H9 (cell line): Measurements from ENCODE around the gene GTF2H3. TPM values are rescaled to one million over a fixed set of nuclear protein-coding genes. Genes with fewer than 3 reads are reported as not detected.

Experiments
- DNase-seq: peaks from one replicate; pipeline ENCODE4 v3.0.0-alpha.2; 2017
- H2AFZ ChIP-seq: one replicate; pipeline ENCODE4 v1.6.1; 2013; ENCODE audit warnings: mild to moderate bottlenecking, low read length, control low read depth, moderate library complexity
- H2AK5ac ChIP-seq: 2 replicates; pipeline ENCODE4 v1.6.1; 2013; ENCODE audit warnings: low read length, control low read depth, mixed read lengths; ENCODE audit not compliant: insufficient read length
- H2BK120ac ChIP-seq: one replicate; pipeline ENCODE4 v1.6.1; 2013; ENCODE audit warnings: low read depth, mild to moderate bottlenecking, low read length, control low read depth, inconsistent platforms; ENCODE audit not compliant: poor library complexity, severe bottlenecking
- H2BK12ac ChIP-seq: 2 replicates; pipeline ENCODE4 v1.6.1; 2013; ENCODE audit warnings: low read length, control low read depth, mixed read lengths, low read depth; ENCODE audit not compliant: insufficient read length
- H2BK15ac ChIP-seq: 2 replicates; pipeline ENCODE4 v1.6.1; 2013; ENCODE audit warnings: low read depth, low read length, control low read depth
- H2BK20ac ChIP-seq: one replicate; pipeline ENCODE4 v1.6.1; 2013; ENCODE audit warnings: low read depth, mild to moderate bottlenecking, low read length, control low read depth, inconsistent platforms; ENCODE audit not compliant: poor library complexity, severe bottlenecking
- H2BK5ac ChIP-seq: 2 replicates; pipeline ENCODE4 v1.6.1; 2013; ENCODE audit warnings: low read length, control low read depth, mixed read lengths; ENCODE audit not compliant: insufficient read length
- H3K14ac ChIP-seq: 2 replicates; pipeline ENCODE4 v1.6.1; 2013; ENCODE audit warnings: low read length, control low read depth; ENCODE audit not compliant: insufficient read depth
- H3K18ac ChIP-seq: 2 replicates; pipeline ENCODE4 v1.6.1; 2013; ENCODE audit warnings: low read depth, mild to moderate bottlenecking, mixed read lengths, low read length, control low read depth; ENCODE audit not compliant: insufficient read length
- H3K23ac ChIP-seq: 2 replicates; pipeline ENCODE4 v1.6.1; 2013; ENCODE audit warnings: low read length, control low read depth, mixed read lengths, low read depth; ENCODE audit not compliant: insufficient read length
- H3K23me2 ChIP-seq: 2 replicates; pipeline ENCODE4 v1.6.1; 2013; ENCODE audit warnings: low read depth, mild to moderate bottlenecking, mixed read lengths, low read length, control low read depth; ENCODE audit not compliant: insufficient read length, poor library complexity, severe bottlenecking
- H3K27ac ChIP-seq: 2 replicates; pipeline ENCODE4 v1.5.1; 2013; ENCODE audit warnings: low read length, control low read depth, mixed read lengths, low read depth; ENCODE audit not compliant: insufficient read length
- H3K27me3 ChIP-seq: 2 replicates; pipeline ENCODE4 v1.6.1; 2013; ENCODE audit warnings: low read length, control low read depth, inconsistent platforms; ENCODE audit not compliant: insufficient read depth
- H3K4ac ChIP-seq: 2 replicates; pipeline ENCODE4 v1.6.1; 2013; ENCODE audit warnings: low read depth, mild to moderate bottlenecking, control low read depth, inconsistent platforms, low read length, moderate library complexity
- H3K4me1 ChIP-seq: 2 replicates; pipeline ENCODE4 v1.6.1; 2013; ENCODE audit warnings: low read length, control low read depth, inconsistent platforms; ENCODE audit not compliant: insufficient read depth
- H3K4me2 ChIP-seq: 2 replicates; pipeline ENCODE4 v1.6.1; 2013; ENCODE audit warnings: low read length, control low read depth, mixed read lengths; ENCODE audit not compliant: insufficient read length, insufficient read depth
- H3K56ac ChIP-seq: 2 replicates; pipeline ENCODE4 v1.6.1; 2013; ENCODE audit warnings: low read depth, mild to moderate bottlenecking, mixed read lengths, low read length, control low read depth; ENCODE audit not compliant: insufficient read length
- H3K79me1 ChIP-seq: 2 replicates; pipeline ENCODE4 v1.6.1; 2013; ENCODE audit warnings: low read depth, mild to moderate bottlenecking, moderate library complexity, low read length, control low read depth, inconsistent platforms; ENCODE audit not compliant: insufficient read depth, poor library complexity, severe bottlenecking
- H3K79me2 ChIP-seq: 2 replicates; pipeline ENCODE4 v1.6.1; 2013; ENCODE audit warnings: low read length, control low read depth, inconsistent platforms; ENCODE audit not compliant: insufficient read depth
- H3K9ac ChIP-seq: 2 replicates; pipeline ENCODE4 v1.6.1; 2013; ENCODE audit warnings: low read length, control low read depth, mixed read lengths; ENCODE audit not compliant: insufficient read length; ENCODE audit errors: extremely low read depth
- H3K9me3 ChIP-seq: one replicate; pipeline ENCODE4 v1.6.1; 2013; ENCODE audit warnings: low read depth, low read length, inconsistent platforms; ENCODE audit not compliant: control insufficient read depth
- H3T11ph ChIP-seq: one replicate; pipeline ENCODE4 v1.6.1; 2013; ENCODE audit warnings: mild to moderate bottlenecking, low read length, control low read depth, inconsistent platforms
- H4K20me1 ChIP-seq: one replicate; pipeline ENCODE4 v1.6.1; 2013; ENCODE audit not compliant: control insufficient read depth, insufficient read length, insufficient read depth
- H4K5ac ChIP-seq: 2 replicates; pipeline ENCODE4 v1.6.1; 2013; ENCODE audit warnings: low read depth, mild to moderate bottlenecking, mixed read lengths, low read length, control low read depth; ENCODE audit not compliant: insufficient read length
- H4K8ac ChIP-seq: replicated peaks from 2 replicates; pipeline ENCODE4 v1.6.1; 2013; ENCODE audit warnings: low read length, control low read depth, mixed read lengths, low read depth; ENCODE audit not compliant: insufficient read length
- H4K91ac ChIP-seq: 2 replicates; pipeline ENCODE4 v1.6.1; 2013; ENCODE audit warnings: low read depth, mild to moderate bottlenecking, moderate library complexity, mixed read lengths, low read length, control low read depth; ENCODE audit not compliant: insufficient read length
- H3K27ac Mint-ChIP-seq, 3 experiments: 2 replicates in 2 of 3; 3 replicates in 1 of 3; pipeline ENCODE4 v1.8.0; 2020 to 2021; ENCODE audit warnings: mixed read lengths in 3 of 3, mild to moderate bottlenecking in 1 of 3, moderate library complexity in 1 of 3
- H3K27me3 Mint-ChIP-seq: 2 replicates; pipeline ENCODE4 v1.8.0; 2021; ENCODE audit warnings: low read depth, mild to moderate bottlenecking, moderate library complexity, mixed read lengths
- H3K36me3 Mint-ChIP-seq, 3 experiments: 2 replicates in 2 of 3; 3 replicates in 1 of 3; pipeline ENCODE4 v1.8.0; 2020 to 2021; ENCODE audit warnings: low read depth in 3 of 3, mixed read lengths in 3 of 3; ENCODE audit not compliant: insufficient read depth in 1 of 3
- H3K4me1 Mint-ChIP-seq, 2 experiments: 2 replicates each; pipeline ENCODE4 v1.8.0; 2020; ENCODE audit warnings: mixed read lengths in 2 of 2
- H3K4me3 Mint-ChIP-seq, 2 experiments: 2 replicates in 1 of 2; 3 replicates in 1 of 2; pipeline ENCODE4 v1.8.0; 2020 to 2021; ENCODE audit warnings: mild to moderate bottlenecking in 2 of 2, mixed read lengths in 2 of 2, moderate library complexity in 1 of 2
- H3K9me3 Mint-ChIP-seq, 2 experiments: 2 replicates in 1 of 2; 3 replicates in 1 of 2; pipeline ENCODE4 v1.8.0; 2020; ENCODE audit warnings: mild to moderate bottlenecking in 2 of 2, mixed read lengths in 2 of 2, moderate library complexity in 1 of 2
- WGBS: extraction: QIAGEN DNeasy Blood & Tissue Kit; methylation state at CpG from one replicate; pipeline ENCODE4 v1.1.7; 2013; ENCODE audit warnings: missing lambda C conversion rate, low lambda C conversion rate, mixed read lengths; ENCODE audit not compliant: insufficient read length; ENCODE audit errors: extremely low coverage; 5-methylcytosine and 5-hydroxymethylcytosine counted together
- total RNA-seq: library from RNA; stranded (reverse); gene quantifications from 2 replicates; pipeline ENCODE4 v1.2.1, GENCODE V29; 2021
- TF ChIP-seq, protein P1 (sequence below): fragments of 200-600 bp; sonication (generic); conservative IDR thresholded peaks from 3 replicates; pipeline ENCODE4 v1.8.0; 2021; ENCODE audit warnings: antibody characterized with exemption, mild to moderate bottlenecking

The GTF2H3 gene
- total RNA-seq, 1 experiment from 2014 or later, result 39.2 TPM

DNA sequence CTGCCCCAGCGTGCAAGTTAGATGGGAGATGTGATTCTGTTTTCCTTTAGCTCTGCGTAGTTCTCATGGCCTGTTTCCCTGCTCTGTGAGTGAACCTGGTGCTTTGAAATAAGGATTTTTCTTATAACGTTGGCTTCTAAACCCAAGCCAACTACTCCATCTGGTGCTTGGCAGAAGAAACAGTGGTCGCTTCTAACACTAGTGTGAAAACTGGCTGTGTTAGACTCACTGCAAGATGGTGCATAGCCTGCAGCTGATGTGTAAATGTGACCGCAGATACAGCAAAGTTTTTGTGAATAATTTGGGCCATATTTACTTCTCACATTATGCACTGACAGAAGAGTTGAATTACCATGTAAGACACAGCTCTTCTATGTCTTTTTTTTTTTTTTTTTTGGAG lies 12.2 kb downstream of the GTF2H3 start:
- Histone ChIP-seq H3K4me1 (no peaks in the 10 kb centered on the region), H3K56ac (no peak overlapping the region), H4K8ac (no peak overlapping the region), H3K9ac (no peak overlapping the region), H4K5ac (no peak overlapping the region), H3K23me2 (no peaks in the 10 kb centered on the region), H2AK5ac (no peak overlapping the region), H3K4ac (no peak overlapping the region), H2BK20ac (no peak overlapping the region), H4K20me1 (no peaks in the 10 kb centered on the region), H3K14ac (no peak overlapping the region), H3K27me3 (no peaks in the 10 kb centered on the region), H3K18ac (no peak overlapping the region), H3K9me3 (no peaks in the 10 kb centered on the region), H2BK15ac (no peak overlapping the region), H4K91ac (no peak overlapping the region), H3K79me2 (no peaks in the 10 kb centered on the region), H2BK120ac (no peak overlapping the region), H2AFZ (no peak overlapping the region), H3K27ac (no peak overlapping the region), H3T11ph (no peak overlapping the region), H3K79me1 (no peaks in the 10 kb centered on the region), H3K4me2 (no peak overlapping the region), H2BK5ac (no peak overlapping the region), H3K23ac (no peak overlapping the region), H2BK12ac (no peak overlapping the region)
- H3K9me3 Mint-ChIP-seq, result no peaks in the 10 kb centered on the region
- H3K27ac Mint-ChIP-seq, result no peak overlapping the region
- DNase-seq, result no peak
- WGBS, result no CpG with 5 or more reads among the region's 5 CpGs
- H3K36me3 Mint-ChIP-seq, result peaks cover 10 to 51% (median 42%) of the 10 kb centered on the region in 3 experiments; a peak in 5 of 7 replicates
- TF ChIP-seq, protein P1, sequence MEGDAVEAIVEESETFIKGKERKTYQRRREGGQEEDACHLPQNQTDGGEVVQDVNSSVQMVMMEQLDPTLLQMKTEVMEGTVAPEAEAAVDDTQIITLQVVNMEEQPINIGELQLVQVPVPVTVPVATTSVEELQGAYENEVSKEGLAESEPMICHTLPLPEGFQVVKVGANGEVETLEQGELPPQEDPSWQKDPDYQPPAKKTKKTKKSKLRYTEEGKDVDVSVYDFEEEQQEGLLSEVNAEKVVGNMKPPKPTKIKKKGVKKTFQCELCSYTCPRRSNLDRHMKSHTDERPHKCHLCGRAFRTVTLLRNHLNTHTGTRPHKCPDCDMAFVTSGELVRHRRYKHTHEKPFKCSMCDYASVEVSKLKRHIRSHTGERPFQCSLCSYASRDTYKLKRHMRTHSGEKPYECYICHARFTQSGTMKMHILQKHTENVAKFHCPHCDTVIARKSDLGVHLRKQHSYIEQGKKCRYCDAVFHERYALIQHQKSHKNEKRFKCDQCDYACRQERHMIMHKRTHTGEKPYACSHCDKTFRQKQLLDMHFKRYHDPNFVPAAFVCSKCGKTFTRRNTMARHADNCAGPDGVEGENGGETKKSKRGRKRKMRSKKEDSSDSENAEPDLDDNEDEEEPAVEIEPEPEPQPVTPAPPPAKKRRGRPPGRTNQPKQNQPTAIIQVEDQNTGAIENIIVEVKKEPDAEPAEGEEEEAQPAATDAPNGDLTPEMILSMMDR, result no peak
- H3K27me3 Mint-ChIP-seq, result no peaks in the 10 kb centered on the region
- no peak overlapping the region for H3K4me3 Mint-ChIP-seq
- H3K4me1 Mint-ChIP-seq, result no peaks in the 10 kb centered on the region
